ENCODE data around the gene KRTAP10-7. TPM values are rescaled to one million over a fixed set of nuclear protein-coding genes. Genes with fewer than 3 reads are reported as not detected.
"Not testable (repeated sequence)": the region's sequence is repeated elsewhere in the genome, so short reads cannot be mapped to it uniquely, and the experiment has no call there.

KRTAP10-7 gene
- total and polyA plus RNA-seq, 9 of the 15 experiments (the other 6 are each of a cell fraction or from before 2014, with no cell fraction given) = not detected

DNA sequence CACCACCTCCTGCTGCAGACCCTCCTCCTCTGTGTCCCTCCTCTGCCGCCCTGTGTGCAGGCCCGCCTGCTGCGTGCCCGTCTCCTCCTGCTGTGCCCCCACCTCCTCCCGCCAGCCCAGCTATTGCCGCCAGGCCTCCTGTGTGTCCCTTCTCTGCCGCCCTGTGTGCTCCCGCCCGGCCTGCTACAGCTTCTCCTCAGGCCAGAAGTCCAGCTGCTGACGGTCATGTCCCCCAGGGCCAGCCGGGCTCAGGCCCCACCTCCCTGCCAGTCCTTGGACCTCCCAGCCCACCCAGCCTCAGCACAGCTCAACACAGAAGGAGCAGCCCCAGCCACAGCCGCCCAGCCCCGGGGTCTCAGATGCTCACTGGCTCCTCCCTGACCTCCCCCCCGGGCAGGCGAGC, 27.4 kb downstream of the KRTAP10-7 start:
- H2AFZ ChIP-seq (ENCODE audit: low read depth, low read length); H3K4me3 ChIP-seq; CTCF ChIA-PET (ENCODE audit: low intra/inter-chr PET ratio); POLR2A ChIA-PET; H3K27ac ChIP-seq (ENCODE audit: extremely low read depth, low read depth, low read length); intact Hi-C loops (cut with micrococcal nuclease); H3K4me1 ChIP-seq (replicated peaks in 1 of 2; ENCODE audit: control insufficient read depth in 2 of 2, insufficient read depth in 2 of 2, low read length in 2 of 2); H3K36me3 ChIP-seq (ENCODE audit: control insufficient read depth, insufficient read depth, low read length); BruUV-seq (replicated peaks); in situ Hi-C loops (cut with MboI); H4K20me1 ChIP-seq (replicated peaks; ENCODE audit: control insufficient read depth, insufficient read depth, low read length); H3K4me2 ChIP-seq (ENCODE audit: insufficient read depth, low read length); H3K9me1 ChIP-seq (ENCODE audit: control insufficient read depth, insufficient read depth, low read length); ATAC-seq; FAIRE-seq; H3K27me3 ChIP-seq (ENCODE audit: control insufficient read depth in 2 of 2, insufficient read depth in 2 of 2, low read length in 2 of 2); DNase-seq (ENCODE audit: extremely low read depth in 1 of 4, low spot score in 3 of 4); H3K9ac ChIP-seq (ENCODE audit: insufficient read depth in 1 of 2, low read depth in 2 of 2, low read length in 2 of 2); H3K9me3 ChIP-seq (replicated peaks; ENCODE audit: control insufficient read depth, insufficient read depth, low read depth, low read length); H3K79me2 ChIP-seq (ENCODE audit: control insufficient read depth, insufficient read depth, low read length): not testable (repeated sequence)
- 0% methylated on average over 8 of the region's 15 CpGs for WGBS (ENCODE audit: insufficient coverage, low coverage, missing lambda C conversion rate)
- 0 out of 2 replicates have a peak, but pooled peaks have one; percentile 0 for TF ChIP-seq ZKSCAN1 (IDR thresholded peaks at IDR 0.05; ENCODE audit: low read depth, low read length)

DNA sequence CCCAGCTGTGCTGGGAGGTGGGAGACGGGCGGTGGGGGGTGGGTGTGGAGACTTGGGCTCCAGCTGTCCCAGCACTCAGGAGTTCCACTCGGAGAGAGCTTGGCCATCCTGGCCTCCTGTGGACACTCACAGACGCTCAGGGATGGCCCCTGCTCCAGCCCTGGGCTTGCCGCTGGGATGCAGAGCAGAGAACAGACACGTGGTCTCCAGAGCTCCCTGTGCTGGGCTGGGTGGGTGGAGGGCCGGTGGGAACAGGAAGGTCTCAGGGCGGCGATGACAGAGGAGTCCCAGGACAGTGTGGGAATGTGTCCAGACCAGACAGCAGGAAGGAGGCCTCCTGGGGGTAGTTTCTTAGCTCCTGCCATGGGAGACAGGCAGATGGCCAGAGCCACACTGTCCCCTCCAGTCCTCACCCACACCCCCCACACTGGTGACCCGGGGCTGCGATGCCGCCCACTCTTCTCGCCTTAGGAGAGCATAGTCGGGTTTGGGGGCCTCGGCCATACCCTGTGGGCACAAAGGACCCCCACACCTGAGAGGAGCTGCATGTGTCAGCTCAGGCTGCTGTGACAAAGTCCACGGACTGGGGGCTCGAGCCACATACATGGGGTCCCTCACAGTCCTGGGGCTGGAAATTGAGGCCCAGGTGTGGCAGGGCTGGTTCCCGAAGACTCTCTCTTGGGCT, 28.5 kb downstream of the KRTAP10-7 start:
- Histone ChIP-seq H3K9ac (ENCODE audit: insufficient read depth in 1 of 2, low read depth in 2 of 2, low read length in 2 of 2) (no peak overlapping the region), H3K4me2 (ENCODE audit: insufficient read depth, low read length) (no peak overlapping the region), H3K4me3 (no peak overlapping the region), H3K79me2 (ENCODE audit: control insufficient read depth, insufficient read depth, low read length) (no peaks in the 10 kb centered on the region), H2AFZ (ENCODE audit: low read depth, low read length) (no peak overlapping the region), H3K9me3 (replicated peaks; ENCODE audit: control insufficient read depth, insufficient read depth, low read depth, low read length) (peaks cover 5% of the 10 kb centered on the region; the same call in 1 of the 2 replicates), H3K27me3 (ENCODE audit: control insufficient read depth in 2 of 2, insufficient read depth in 2 of 2, low read length in 2 of 2) (peaks cover 0 to 6% of the 10 kb centered on the region in 2 experiments; a peak in 1 of 5 replicates), H3K4me1 (replicated peaks in 1 of 2; ENCODE audit: control insufficient read depth in 2 of 2, insufficient read depth in 2 of 2, low read length in 2 of 2) (no peaks in the 10 kb centered on the region), H3K36me3 (ENCODE audit: control insufficient read depth, insufficient read depth, low read length) (no peaks in the 10 kb centered on the region), H4K20me1 (replicated peaks; ENCODE audit: control insufficient read depth, insufficient read depth, low read length) (no peaks in the 10 kb centered on the region), H3K9me1 (ENCODE audit: control insufficient read depth, insufficient read depth, low read length) (no peaks in the 10 kb centered on the region), H3K27ac (ENCODE audit: extremely low read depth, low read depth, low read length) (no peak overlapping the region)
- ChIA-PET POLR2A (interaction anchor here (0.6 to 0.7 kb wide), 2 partner anchors 401 to 543 kb away, joined by 3 to 4 read pairs; no protein-coding TSS in a partner anchor), CTCF (ENCODE audit: low intra/inter-chr PET ratio) (no interaction called here)
- TF ChIP-seq TRIM24 (IDR thresholded peaks at IDR 0.05) (no peak), ZNF384 (IDR thresholded peaks at IDR 0.05; ENCODE audit: low read depth, low read length) (no peak), ZNF324 (CRISPR knock-in tag; IDR thresholded peaks at IDR 0.05) (no peak), ZNF561 (CRISPR knock-in tag; conservative IDR thresholded peaks at IDR 0.05) (no peak)
- TF ChIP-seq, protein P1, sequence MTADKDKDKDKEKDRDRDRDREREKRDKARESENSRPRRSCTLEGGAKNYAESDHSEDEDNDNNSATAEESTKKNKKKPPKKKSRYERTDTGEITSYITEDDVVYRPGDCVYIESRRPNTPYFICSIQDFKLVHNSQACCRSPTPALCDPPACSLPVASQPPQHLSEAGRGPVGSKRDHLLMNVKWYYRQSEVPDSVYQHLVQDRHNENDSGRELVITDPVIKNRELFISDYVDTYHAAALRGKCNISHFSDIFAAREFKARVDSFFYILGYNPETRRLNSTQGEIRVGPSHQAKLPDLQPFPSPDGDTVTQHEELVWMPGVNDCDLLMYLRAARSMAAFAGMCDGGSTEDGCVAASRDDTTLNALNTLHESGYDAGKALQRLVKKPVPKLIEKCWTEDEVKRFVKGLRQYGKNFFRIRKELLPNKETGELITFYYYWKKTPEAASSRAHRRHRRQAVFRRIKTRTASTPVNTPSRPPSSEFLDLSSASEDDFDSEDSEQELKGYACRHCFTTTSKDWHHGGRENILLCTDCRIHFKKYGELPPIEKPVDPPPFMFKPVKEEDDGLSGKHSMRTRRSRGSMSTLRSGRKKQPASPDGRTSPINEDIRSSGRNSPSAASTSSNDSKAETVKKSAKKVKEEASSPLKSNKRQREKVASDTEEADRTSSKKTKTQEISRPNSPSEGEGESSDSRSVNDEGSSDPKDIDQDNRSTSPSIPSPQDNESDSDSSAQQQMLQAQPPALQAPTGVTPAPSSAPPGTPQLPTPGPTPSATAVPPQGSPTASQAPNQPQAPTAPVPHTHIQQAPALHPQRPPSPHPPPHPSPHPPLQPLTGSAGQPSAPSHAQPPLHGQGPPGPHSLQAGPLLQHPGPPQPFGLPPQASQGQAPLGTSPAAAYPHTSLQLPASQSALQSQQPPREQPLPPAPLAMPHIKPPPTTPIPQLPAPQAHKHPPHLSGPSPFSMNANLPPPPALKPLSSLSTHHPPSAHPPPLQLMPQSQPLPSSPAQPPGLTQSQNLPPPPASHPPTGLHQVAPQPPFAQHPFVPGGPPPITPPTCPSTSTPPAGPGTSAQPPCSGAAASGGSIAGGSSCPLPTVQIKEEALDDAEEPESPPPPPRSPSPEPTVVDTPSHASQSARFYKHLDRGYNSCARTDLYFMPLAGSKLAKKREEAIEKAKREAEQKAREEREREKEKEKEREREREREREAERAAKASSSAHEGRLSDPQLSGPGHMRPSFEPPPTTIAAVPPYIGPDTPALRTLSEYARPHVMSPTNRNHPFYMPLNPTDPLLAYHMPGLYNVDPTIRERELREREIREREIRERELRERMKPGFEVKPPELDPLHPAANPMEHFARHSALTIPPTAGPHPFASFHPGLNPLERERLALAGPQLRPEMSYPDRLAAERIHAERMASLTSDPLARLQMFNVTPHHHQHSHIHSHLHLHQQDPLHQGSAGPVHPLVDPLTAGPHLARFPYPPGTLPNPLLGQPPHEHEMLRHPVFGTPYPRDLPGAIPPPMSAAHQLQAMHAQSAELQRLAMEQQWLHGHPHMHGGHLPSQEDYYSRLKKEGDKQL (CRISPR knock-in tag; IDR thresholded peaks at IDR 0.05; ENCODE audit: borderline replicate concordance) = no peak
- FAIRE-seq (no peak), ATAC-seq (no peak), DNase-seq (ENCODE audit: extremely low read depth in 1 of 4, low spot score in 3 of 4) (no peak)
- intact Hi-C loops (cut with micrococcal nuclease) = no loop called here
- in situ Hi-C loops (cut with MboI) = no loop called here
- BruUV-seq (replicated peaks) = no TSS peak
- WGBS (ENCODE audit: insufficient coverage, low coverage, missing lambda C conversion rate) = 0% methylated on average over 18 of the region's 18 CpGs
